Central memory CD8-positive, alpha-beta T cell (primary cell): ENCODE results near the gene NPIPA8.
"Not testable (repeated sequence)": the region's sequence is repeated elsewhere in the genome, so short reads cannot be mapped to it uniquely, and the experiment has no call there.

Source experiments
- ATAC-seq: fragments of 150-1000 bp; cut with Tn5 transposase; replicated peaks from 2 replicates; pipeline ENCODE4 v1.10.0; 2022; ENCODE audit warnings: mild to moderate bottlenecking, moderate FRiP score, moderate number of reproducible peaks; ENCODE audit not compliant: poor library complexity, severe bottlenecking; ENCODE audit errors: extremely low read depth
- DNase-seq, 2 donors: peaks; one replicate each; pipeline ENCODE4 v3.0.0; 2021; ENCODE audit warnings: low spot score in 2 of 2
- H3K27ac Mint-ChIP-seq: one replicate; pipeline ENCODE4 v1.8.0; 2022; ENCODE audit warnings: low read depth, mild to moderate bottlenecking, moderate library complexity, mixed read lengths
- H3K27me3 Mint-ChIP-seq: one replicate; pipeline ENCODE4 v1.8.0; 2022; ENCODE audit warnings: mixed read lengths
- H3K36me3 Mint-ChIP-seq: one replicate; pipeline ENCODE4 v1.8.0; 2022; ENCODE audit warnings: mild to moderate bottlenecking, moderate library complexity, mixed read lengths; ENCODE audit not compliant: insufficient read depth
- H3K4me1 Mint-ChIP-seq: one replicate; pipeline ENCODE4 v1.8.0; 2022; ENCODE audit warnings: mixed read lengths
- H3K4me3 Mint-ChIP-seq: one replicate; pipeline ENCODE4 v1.8.0; 2022; ENCODE audit warnings: mild to moderate bottlenecking, moderate library complexity, mixed read lengths
- H3K9me3 Mint-ChIP-seq: one replicate; pipeline ENCODE4 v1.8.0; 2022; ENCODE audit warnings: mixed read lengths

Gene NPIPA8

DNA sequence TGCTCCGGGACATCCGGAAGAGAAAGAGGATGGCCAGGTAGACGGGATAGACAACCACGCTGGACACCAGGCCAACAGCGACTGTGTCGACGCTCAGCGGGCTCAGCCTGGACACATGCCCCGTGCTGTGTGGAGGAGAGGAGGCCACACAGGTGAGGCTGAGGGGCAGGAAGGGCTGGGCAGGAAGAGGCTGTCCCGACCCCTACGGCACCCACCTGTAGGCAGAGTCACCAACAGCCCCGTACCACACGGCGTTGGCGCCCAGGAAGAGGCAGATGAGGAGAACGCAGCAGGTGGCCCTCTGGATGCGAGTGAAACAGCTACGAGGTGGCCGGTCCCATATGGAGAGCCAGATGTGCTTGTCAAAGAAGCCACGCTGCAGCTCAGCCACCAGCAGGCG, at the start of gene NPIPA8:
NPIPA8 (minus strand) TSS at position 101 of the 400 bp plus-strand sequence. CDS start 4,074 bp downstream, outside the sequence.
- H3K36me3 Mint-ChIP-seq, ATAC-seq, H3K27ac Mint-ChIP-seq, H3K4me1 Mint-ChIP-seq, H3K4me3 Mint-ChIP-seq, DNase-seq, H3K9me3 Mint-ChIP-seq, H3K27me3 Mint-ChIP-seq: not testable (repeated sequence)

DNA sequence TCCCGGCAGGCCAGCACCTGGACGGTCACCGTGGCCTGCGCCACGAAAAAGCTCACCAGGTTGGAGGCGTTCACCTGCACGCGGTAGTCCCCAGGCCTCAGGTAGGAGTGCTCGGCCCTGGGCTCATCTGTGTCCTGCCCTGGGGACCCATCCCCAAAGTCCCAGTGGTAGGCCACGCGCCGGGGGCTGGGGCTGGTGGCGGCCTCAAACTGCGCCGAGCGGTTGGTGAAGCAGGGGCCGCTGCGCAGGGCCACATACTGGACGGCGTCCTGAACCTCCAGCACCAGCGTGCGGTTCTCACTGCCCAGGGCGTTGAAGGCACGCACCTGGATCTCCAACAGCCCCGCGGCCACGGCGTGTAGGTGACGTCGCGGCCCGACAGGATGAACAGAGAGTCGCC, 48.7 kb upstream of the NPIPA8 start:
- H3K27me3 Mint-ChIP-seq, H3K27ac Mint-ChIP-seq, H3K4me1 Mint-ChIP-seq, H3K4me3 Mint-ChIP-seq, H3K9me3 Mint-ChIP-seq, H3K36me3 Mint-ChIP-seq: not testable (repeated sequence)
- DNase-seq = peak in 1 of 2 donors; percentile 9
- ATAC-seq = peak; percentile 21

DNA sequence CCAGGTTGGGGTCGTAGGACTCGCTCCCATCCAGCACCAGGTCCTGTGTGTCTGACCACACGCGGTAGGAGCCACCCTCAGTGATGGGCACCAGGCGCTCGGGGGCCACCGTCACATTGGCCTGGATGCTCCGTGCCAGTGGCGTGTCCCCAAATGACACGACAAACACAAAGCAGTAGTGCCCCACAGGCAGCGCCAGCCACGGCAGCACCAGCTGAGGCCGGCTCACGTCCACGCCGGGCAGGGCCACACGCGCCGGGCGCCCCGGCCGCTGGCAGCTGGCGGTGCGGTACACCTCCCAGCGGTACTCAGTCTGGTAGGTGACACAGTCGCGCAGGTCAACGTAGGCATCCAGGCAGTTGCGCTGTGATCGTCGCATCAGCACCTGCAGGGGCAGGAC, 48.3 kb upstream of the NPIPA8 start:
- H3K27me3 Mint-ChIP-seq, H3K4me3 Mint-ChIP-seq, H3K4me1 Mint-ChIP-seq, H3K9me3 Mint-ChIP-seq, H3K36me3 Mint-ChIP-seq, ATAC-seq, H3K27ac Mint-ChIP-seq: not testable (repeated sequence)
- peak in 1 of 2 donors; percentile 8 for DNase-seq

DNA sequence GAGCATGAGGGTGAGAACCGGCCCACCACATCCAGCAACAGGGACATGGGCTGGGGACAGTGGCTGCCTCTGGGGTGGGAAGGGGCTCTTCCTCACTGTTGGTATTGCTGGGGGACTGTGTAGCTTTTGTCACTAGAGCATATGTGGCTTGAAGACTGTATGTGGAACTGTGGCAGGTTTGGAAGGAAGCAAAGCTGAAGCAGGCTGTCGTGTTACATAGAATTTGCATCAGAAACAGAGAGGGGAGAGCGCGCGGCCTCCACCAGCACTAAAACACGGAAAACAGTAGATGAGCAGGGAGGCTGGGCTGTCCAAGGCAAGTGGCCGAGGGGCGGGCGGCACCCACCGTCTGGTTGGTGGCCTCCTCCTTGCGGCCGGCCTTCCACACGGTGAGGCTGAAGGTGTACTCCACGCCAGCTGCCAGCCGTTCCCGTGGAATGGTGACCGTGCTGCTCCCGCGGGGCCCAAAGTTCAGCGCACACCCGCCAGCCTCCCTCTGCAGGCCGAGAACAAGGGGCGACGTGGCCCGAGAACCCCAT, 47.6 kb upstream of the NPIPA8 start:
- not testable (repeated sequence) for ATAC-seq, H3K4me1 Mint-ChIP-seq, H3K36me3 Mint-ChIP-seq, H3K27me3 Mint-ChIP-seq, H3K9me3 Mint-ChIP-seq, DNase-seq, H3K4me3 Mint-ChIP-seq, H3K27ac Mint-ChIP-seq

GRCh38 chr16:18382696-18383095, 46.2 kb upstream of the NPIPA8 start:
- ATAC-seq, H3K27me3 Mint-ChIP-seq, H3K4me3 Mint-ChIP-seq, H3K9me3 Mint-ChIP-seq, H3K4me1 Mint-ChIP-seq, H3K27ac Mint-ChIP-seq, H3K36me3 Mint-ChIP-seq: not testable (repeated sequence)
- peak in 1 of 2 donors; percentile 9 for DNase-seq

DNA sequence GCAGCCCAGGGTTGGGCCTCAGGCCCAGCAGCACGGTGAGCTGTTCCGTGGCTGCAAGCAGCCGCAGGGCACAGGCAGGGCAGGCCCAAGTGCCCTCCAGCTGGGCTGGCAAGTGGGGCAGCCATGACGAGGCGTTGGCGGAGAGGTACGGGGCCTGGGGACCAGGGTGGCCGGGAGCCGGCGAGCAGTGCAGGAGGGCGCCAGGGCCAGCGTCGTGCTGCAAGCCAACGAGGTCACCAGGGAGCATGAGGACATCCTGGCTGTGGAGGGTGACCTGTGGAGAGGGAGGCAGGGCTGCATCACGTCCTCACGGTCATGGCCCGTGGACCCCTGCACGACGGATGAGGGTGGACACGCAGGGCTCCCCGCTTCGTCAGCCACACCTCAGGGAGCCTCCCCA, 11.2 kb upstream of the NPIPA8 start:
- not testable (repeated sequence) for H3K9me3 Mint-ChIP-seq, H3K4me1 Mint-ChIP-seq, H3K4me3 Mint-ChIP-seq

DNA sequence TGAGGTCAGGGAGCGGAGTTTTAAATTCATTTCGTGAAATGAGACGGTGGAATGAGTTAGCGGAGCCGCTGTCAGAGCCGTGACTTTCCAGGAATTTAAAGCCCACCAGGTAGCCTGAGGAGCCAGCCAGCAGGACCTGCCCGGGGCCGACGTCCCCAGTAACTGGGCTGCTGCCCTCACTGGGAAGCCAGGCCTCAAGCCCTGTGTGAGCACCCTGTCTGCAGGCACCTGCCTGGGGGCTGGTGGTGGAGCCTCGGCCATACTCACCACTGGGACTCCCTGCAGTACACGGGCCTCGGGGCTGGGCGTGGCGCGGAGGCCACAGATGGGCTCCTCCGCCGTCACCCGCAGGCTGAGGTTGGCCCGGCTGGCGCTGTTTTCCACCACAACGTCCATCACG, 10.5 kb upstream of the NPIPA8 start:
- H3K9me3 Mint-ChIP-seq, DNase-seq, H3K27me3 Mint-ChIP-seq, H3K4me3 Mint-ChIP-seq, H3K4me1 Mint-ChIP-seq, H3K36me3 Mint-ChIP-seq, H3K27ac Mint-ChIP-seq, ATAC-seq: not testable (repeated sequence)

More for the DNA sequence above, 11.2 kb upstream of the NPIPA8 start:
- not testable (repeated sequence) for ATAC-seq, H3K36me3 Mint-ChIP-seq, H3K27me3 Mint-ChIP-seq, H3K27ac Mint-ChIP-seq
- peak in 1 of 2 donors; percentile 9 for DNase-seq

DNA sequence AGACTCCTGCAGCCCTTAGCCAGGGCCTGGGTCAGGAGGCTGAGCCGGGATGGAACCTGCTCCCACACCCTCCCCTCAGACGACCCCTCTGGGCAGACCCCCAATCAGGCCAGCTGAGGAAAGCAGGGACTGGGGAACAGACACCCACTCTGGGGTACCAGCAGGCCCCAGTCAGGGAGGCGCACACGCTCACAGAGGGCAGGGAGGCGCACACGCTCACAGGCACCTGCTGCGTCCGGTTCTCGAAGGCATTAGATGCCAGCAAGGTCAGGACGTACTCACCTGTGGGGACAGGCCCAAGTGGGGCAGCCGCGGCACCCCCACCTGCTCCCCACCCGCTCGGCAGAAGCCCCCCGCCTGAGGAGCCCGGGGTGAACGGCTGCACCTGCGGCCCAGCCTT, 8.1 kb upstream of the NPIPA8 start:
- not testable (repeated sequence) for H3K9me3 Mint-ChIP-seq, H3K4me3 Mint-ChIP-seq, ATAC-seq, DNase-seq, H3K36me3 Mint-ChIP-seq, H3K27ac Mint-ChIP-seq, H3K27me3 Mint-ChIP-seq, H3K4me1 Mint-ChIP-seq

DNA sequence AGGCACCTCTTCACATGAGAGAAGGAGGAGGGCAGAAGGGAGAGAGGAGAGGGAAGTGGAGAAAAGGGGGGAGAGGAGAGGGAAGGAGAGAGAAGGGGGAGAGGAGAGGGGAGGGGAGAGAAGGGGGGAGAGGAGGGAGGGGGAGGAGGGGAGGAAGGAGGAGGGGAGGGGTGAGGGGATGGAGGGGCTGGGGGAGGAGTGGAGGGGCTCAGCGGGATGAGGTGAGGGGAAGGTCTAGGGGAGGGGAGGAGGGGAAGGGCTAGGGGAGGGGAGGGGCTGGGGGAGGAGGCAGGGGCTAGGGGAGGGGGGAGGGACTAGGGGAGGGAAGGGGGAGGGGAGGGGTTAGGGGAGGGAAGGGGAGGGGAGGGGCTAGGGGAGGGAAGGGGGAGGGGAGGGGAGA, 5.5 kb upstream of the NPIPA8 start:
- H3K27ac Mint-ChIP-seq, DNase-seq, H3K9me3 Mint-ChIP-seq, ATAC-seq, H3K36me3 Mint-ChIP-seq, H3K27me3 Mint-ChIP-seq, H3K4me3 Mint-ChIP-seq, H3K4me1 Mint-ChIP-seq: not testable (repeated sequence)

DNA sequence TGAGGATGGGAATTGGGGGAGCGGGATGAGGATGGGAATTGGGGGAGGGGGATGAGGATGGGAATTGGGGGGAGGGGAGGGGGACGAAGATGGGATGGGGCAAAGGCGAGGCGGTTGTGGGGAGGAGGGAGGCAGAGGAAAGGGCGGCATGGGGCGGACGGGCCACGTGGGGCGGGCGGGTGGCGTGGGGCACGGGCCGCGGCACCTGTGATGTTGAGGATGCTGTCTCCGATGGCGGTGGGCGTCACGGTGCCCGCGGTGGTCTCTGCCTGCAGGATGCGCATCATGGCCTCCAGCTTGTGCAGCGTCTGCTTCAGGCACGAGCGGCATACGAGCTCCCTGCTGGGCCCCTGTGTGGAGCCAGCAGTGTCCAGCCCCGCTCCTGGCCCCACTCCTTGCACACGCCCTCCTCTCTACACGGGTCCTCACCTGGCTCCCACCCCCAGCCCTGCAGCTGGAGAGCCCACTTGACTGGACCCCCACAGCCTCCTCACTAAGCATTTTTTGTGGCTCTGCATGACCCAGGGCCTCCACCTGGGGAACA, 5.0 kb upstream of the NPIPA8 start:
- not testable (repeated sequence) for H3K27me3 Mint-ChIP-seq, H3K4me3 Mint-ChIP-seq, H3K9me3 Mint-ChIP-seq, DNase-seq, H3K27ac Mint-ChIP-seq, H3K4me1 Mint-ChIP-seq, H3K36me3 Mint-ChIP-seq
- ATAC-seq = peak; percentile 40

GRCh38 chr16:18339210-18339609, 2.7 kb upstream of the NPIPA8 start:
- H3K27ac Mint-ChIP-seq, H3K27me3 Mint-ChIP-seq, H3K9me3 Mint-ChIP-seq, H3K4me1 Mint-ChIP-seq, H3K36me3 Mint-ChIP-seq, H3K4me3 Mint-ChIP-seq, ATAC-seq: not testable (repeated sequence)
- DNase-seq = peak in 1 of 2 donors; percentile 9

GRCh38 chr16:18311811-18312210, 24.7 kb downstream of the NPIPA8 start:
- H3K9me3 Mint-ChIP-seq, DNase-seq, H3K4me3 Mint-ChIP-seq, H3K27me3 Mint-ChIP-seq, H3K36me3 Mint-ChIP-seq, H3K27ac Mint-ChIP-seq, ATAC-seq, H3K4me1 Mint-ChIP-seq: not testable (repeated sequence)

DNA sequence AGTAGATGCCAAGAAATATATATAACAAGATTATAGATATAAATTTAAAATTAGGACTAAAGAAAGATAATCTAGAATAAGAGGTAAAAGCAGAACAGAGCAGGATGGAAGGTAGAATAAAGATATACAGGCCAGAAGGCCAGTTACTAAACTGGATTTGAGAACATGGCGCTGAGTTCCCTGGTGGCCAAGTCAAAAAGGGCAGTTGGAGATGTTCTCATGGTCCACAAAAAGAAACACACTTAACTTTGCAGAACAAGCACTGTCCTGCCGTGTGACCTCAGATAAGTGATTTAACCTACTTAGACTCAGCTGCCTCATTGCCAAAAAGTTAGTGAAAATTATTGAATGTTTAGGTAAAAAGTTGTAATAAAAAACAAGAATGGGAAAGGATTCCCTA, 27.4 kb downstream of the NPIPA8 start:
- not testable (repeated sequence) for H3K36me3 Mint-ChIP-seq, H3K27me3 Mint-ChIP-seq, H3K27ac Mint-ChIP-seq, H3K4me3 Mint-ChIP-seq, ATAC-seq, H3K9me3 Mint-ChIP-seq, H3K4me1 Mint-ChIP-seq, DNase-seq
